ENCODE results near the gene TCERG1L. TPM values are rescaled to one million over a fixed set of nuclear protein-coding genes. Genes with fewer than 3 reads are reported as not detected.

The TCERG1L gene
- total and polyA plus RNA-seq, 11 donors = 0.11 to 0.25 TPM; not detected in 9

- Histone ChIP-seq H3K27ac (no peak overlapping the region), H3K4me3 (no peak overlapping the region), H3K9me3 (no peaks in the 10 kb centered on the region), H3K4me1 (no peaks in the 10 kb centered on the region), H3K27me3 (peaks cover 0 to 11% (median 0%) of the 10 kb centered on the region in 9 donors), H3K36me3 (no peaks in the 10 kb centered on the region)
- 74 to 76% (median 75%) methylated on average over 21 of the region's 21 CpGs for WGBS, 4 donors
- no peak for TF ChIP-seq POLR2A (IDR thresholded peaks at IDR 0.05)
- TF ChIP-seq, protein P1, sequence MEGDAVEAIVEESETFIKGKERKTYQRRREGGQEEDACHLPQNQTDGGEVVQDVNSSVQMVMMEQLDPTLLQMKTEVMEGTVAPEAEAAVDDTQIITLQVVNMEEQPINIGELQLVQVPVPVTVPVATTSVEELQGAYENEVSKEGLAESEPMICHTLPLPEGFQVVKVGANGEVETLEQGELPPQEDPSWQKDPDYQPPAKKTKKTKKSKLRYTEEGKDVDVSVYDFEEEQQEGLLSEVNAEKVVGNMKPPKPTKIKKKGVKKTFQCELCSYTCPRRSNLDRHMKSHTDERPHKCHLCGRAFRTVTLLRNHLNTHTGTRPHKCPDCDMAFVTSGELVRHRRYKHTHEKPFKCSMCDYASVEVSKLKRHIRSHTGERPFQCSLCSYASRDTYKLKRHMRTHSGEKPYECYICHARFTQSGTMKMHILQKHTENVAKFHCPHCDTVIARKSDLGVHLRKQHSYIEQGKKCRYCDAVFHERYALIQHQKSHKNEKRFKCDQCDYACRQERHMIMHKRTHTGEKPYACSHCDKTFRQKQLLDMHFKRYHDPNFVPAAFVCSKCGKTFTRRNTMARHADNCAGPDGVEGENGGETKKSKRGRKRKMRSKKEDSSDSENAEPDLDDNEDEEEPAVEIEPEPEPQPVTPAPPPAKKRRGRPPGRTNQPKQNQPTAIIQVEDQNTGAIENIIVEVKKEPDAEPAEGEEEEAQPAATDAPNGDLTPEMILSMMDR (IDR thresholded peaks at IDR 0.05) = no peak
- intact Hi-C loops (cut with DNase I) = no loop called here
- DNase-seq = no peak
- ATAC-seq = no peak
Measured at GRCh38 chr10:131085091-131085860, 226.2 kb downstream of the TCERG1L start.

DNA sequence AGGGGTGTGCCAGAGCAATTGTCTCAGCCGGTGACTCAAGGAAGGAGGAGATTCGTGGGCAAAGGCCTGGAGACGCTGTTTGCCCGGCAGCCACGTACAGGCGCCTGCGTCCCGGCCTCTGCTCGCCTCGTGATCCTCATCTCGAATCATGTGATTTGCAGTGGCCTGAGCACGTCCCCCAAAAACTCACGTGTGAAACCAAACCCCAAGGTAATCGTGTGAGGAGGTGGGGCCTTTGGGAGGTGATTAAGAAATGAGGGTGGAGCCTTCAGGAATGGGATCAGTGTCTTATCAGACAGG, 226.8 kb downstream of the TCERG1L start:
- H3K4me3 ChIP-seq = no peak overlapping the region
- WGBS, 4 donors = 79 to 89% (median 87%) methylated on average over 13 to 14 of the region's 14 CpGs
- no peaks in the 10 kb centered on the region for H3K9me3 ChIP-seq
- no peak for TF ChIP-seq POLR2A (IDR thresholded peaks at IDR 0.05)
- TF ChIP-seq, protein P1 (IDR thresholded peaks at IDR 0.05) = no peak
- peaks cover 0 to 11% (median 0%) of the 10 kb centered on the region in 9 donors for H3K27me3 ChIP-seq
- H3K4me1 ChIP-seq = no peaks in the 10 kb centered on the region
- H3K36me3 ChIP-seq = no peaks in the 10 kb centered on the region
- DNase-seq = no peak
- H3K27ac ChIP-seq = no peak overlapping the region
- no peak for ATAC-seq
- intact Hi-C loops (cut with DNase I) = no loop called here

GRCh38 chr10:131083915-131084790, 227.4 kb downstream of the TCERG1L start:
- Histone ChIP-seq H3K9me3 (no peaks in the 10 kb centered on the region), H3K27me3 (peaks cover 0 to 11% (median 0%) of the 10 kb centered on the region in 9 donors), H3K4me1 (no peaks in the 10 kb centered on the region), H3K27ac (no peak overlapping the region), H3K36me3 (no peaks in the 10 kb centered on the region), H3K4me3 (no peak overlapping the region)
- intact Hi-C loops (cut with DNase I) = no loop called here
- TF ChIP-seq, protein P1 (IDR thresholded peaks at IDR 0.05) = no peak
- TF ChIP-seq POLR2A (IDR thresholded peaks at IDR 0.05) = no peak
- WGBS, 4 donors = 64 to 67% (median 66%) methylated on average over 25 to 32 of the region's 32 CpGs
- ATAC-seq (no peak), DNase-seq (no peak)

DNA sequence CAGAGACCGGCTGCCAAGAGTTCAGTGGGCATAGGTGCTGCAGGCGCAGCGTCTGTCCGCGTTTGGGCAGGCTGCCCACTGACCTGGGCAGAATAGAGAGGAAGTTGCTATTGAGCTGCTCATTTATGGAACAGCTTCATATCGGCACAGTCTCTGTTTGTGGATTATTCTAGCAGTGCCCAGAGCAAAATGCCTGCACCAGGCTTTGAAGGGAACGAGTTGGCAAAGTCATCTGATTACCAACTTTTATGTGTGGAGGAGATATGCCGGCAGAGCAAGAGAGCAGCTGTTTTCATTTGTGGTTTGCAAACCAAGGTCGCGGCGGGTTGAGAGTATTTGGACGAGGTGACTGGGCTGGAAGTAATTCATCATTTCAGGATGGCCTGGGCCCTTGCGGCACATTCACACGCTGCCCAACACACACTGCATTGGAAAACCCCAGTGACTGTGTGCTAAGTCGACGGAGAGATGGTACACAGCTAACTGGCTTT, 228.5 kb downstream of the TCERG1L start:
- H3K36me3 ChIP-seq = no peaks in the 10 kb centered on the region
- peaks cover 0 to 13% (median 0%) of the 10 kb centered on the region in 9 donors for H3K27me3 ChIP-seq
- H3K27ac ChIP-seq = no peak overlapping the region
- no peak for ATAC-seq
- H3K4me3 ChIP-seq = no peak overlapping the region
- H3K9me3 ChIP-seq = no peaks in the 10 kb centered on the region
- H3K4me1 ChIP-seq = no peaks in the 10 kb centered on the region
- no peak for TF ChIP-seq POLR2A (IDR thresholded peaks at IDR 0.05)
- TF ChIP-seq, protein P1 (IDR thresholded peaks at IDR 0.05) = no peak
- intact Hi-C loops (cut with DNase I) = no loop called here
- DNase-seq = no peak
- 76 to 82% (median 79%) methylated on average over 16 of the region's 16 CpGs for WGBS, 4 donors
